IMR-90 (cell line): ENCODE measurements around the gene KLF7. TPM values are rescaled to one million over a fixed set of nuclear protein-coding genes. Genes with fewer than 3 reads are reported as not detected.

Experiments used
- ATAC-seq: fragments of 200-7000 bp; cut with Tn5 transposase; 2 replicates; pipeline ENCODE4 v1.9.1; 2020; ENCODE audit warnings: low read depth, mild to moderate bottlenecking, moderate library complexity
- BruUV-seq: library from RNA; stranded (reverse); fragments of 400-500 nt; replicated peaks from 2 replicates; lab custom pipeline; 2021; lab: Mats Ljungman, UMichigan
- CTCF ChIA-PET: fragments of 300-600 bp; formaldehyde crosslinking; extraction: SDS; loops from one replicate; lab custom pipeline; 2021; ENCODE audit warnings: antibody characterized with exemption; lab: Yijun Ruan, JAX
- POLR2A ChIA-PET: fragments of 300-600 bp; sonication (Branson Sonifier 250); formaldehyde crosslinking; loops from one replicate; lab custom pipeline; 2022; ENCODE audit warnings: antibody characterized with exemption; ENCODE audit not compliant: unreplicated experiment; lab: Charles Lee
- DNase-seq: peaks from one replicate; pipeline ENCODE4 v3.0.0; 2013
- H2AFZ ChIP-seq: replicated peaks from 2 replicates; pipeline ENCODE3; 2013; ENCODE audit warnings: low read length, mild to moderate bottlenecking; ENCODE audit not compliant: poor library complexity
- H2AK5ac ChIP-seq: 2 replicates; pipeline ENCODE4 v1.6.1; 2013; ENCODE audit warnings: low read depth, low read length, inconsistent platforms
- H2AK9ac ChIP-seq: replicated peaks from 2 replicates; pipeline ENCODE3; 2013; ENCODE audit warnings: mild to moderate bottlenecking, low read depth, low read length, moderate library complexity; ENCODE audit not compliant: poor library complexity
- H2BK120ac ChIP-seq: 2 replicates; pipeline ENCODE4 v1.6.1; 2013; ENCODE audit warnings: low read depth, low read length, inconsistent platforms
- H2BK15ac ChIP-seq: 3 replicates; pipeline ENCODE4 v1.6.1; 2013; ENCODE audit warnings: low read depth, low read length, inconsistent platforms
- H2BK20ac ChIP-seq: 2 replicates; pipeline ENCODE4 v1.6.1; 2013; ENCODE audit warnings: low read depth, mild to moderate bottlenecking, inconsistent platforms, low read length, moderate library complexity
- H2BK5ac ChIP-seq: 2 replicates; pipeline ENCODE4 v1.6.1; 2013; ENCODE audit warnings: mild to moderate bottlenecking, low read depth, low read length, inconsistent platforms; ENCODE audit not compliant: poor library complexity, severe bottlenecking
- H3K14ac ChIP-seq: replicated peaks from 2 replicates; pipeline ENCODE4 v1.6.1; 2013; ENCODE audit warnings: low read depth, low read length, inconsistent platforms
- H3K18ac ChIP-seq: 2 replicates; pipeline ENCODE4 v1.6.1; 2013; ENCODE audit warnings: low read depth, low read length, control low read depth
- H3K23ac ChIP-seq: 2 replicates; pipeline ENCODE4 v1.6.1; 2013; ENCODE audit warnings: low read depth, low read length, inconsistent platforms
- H3K27ac ChIP-seq: 2 replicates; pipeline ENCODE4 v1.5.1; 2013; ENCODE audit warnings: mild to moderate bottlenecking, control low read depth, low read length; ENCODE audit not compliant: insufficient read depth
- H3K27me3 ChIP-seq: 2 replicates; pipeline ENCODE4 v1.6.1; 2013; ENCODE audit warnings: low read length; ENCODE audit not compliant: control insufficient read depth, insufficient read depth
- H3K36me3 ChIP-seq: 2 replicates; pipeline ENCODE4 v1.6.1; 2013; ENCODE audit warnings: low read length, mixed read lengths; ENCODE audit not compliant: control insufficient read depth, insufficient read depth
- H3K4ac ChIP-seq: 2 replicates; pipeline ENCODE4 v1.6.1; 2013; ENCODE audit warnings: low read depth, low read length, inconsistent platforms
- H3K4me1 ChIP-seq: 2 replicates; pipeline ENCODE4 v1.6.1; 2013; ENCODE audit warnings: low read length, mixed read lengths; ENCODE audit not compliant: control insufficient read depth, insufficient read depth
- H3K4me2 ChIP-seq: 2 replicates; pipeline ENCODE4 v1.6.1; 2013; ENCODE audit warnings: low read depth, mild to moderate bottlenecking, control low read depth, low read length, moderate library complexity
- H3K4me3 ChIP-seq: 2 replicates; pipeline ENCODE4 v1.5.1; 2013; ENCODE audit warnings: low read depth, mild to moderate bottlenecking, control low read depth, low read length, moderate library complexity; ENCODE audit not compliant: insufficient read depth
- H3K56ac ChIP-seq: 2 replicates; pipeline ENCODE4 v1.6.1; 2013; ENCODE audit warnings: low read length, inconsistent platforms; ENCODE audit not compliant: insufficient read depth; ENCODE audit errors: extremely low read depth
- H3K79me1 ChIP-seq, 2 experiments: 2 replicates each; pipeline ENCODE4 v1.6.1; 2013; ENCODE audit warnings: low read length in 2 of 2, inconsistent platforms in 1 of 2, low read depth in 1 of 2
- H3K9ac ChIP-seq: 2 replicates; pipeline ENCODE4 v1.6.1; 2013; ENCODE audit warnings: low read depth, low read length, control low read depth
- H3K9me1 ChIP-seq: 2 replicates; pipeline ENCODE4 v1.6.1; 2013; ENCODE audit warnings: low read length, inconsistent platforms; ENCODE audit not compliant: insufficient read depth
- H3K9me3 ChIP-seq: 2 replicates; pipeline ENCODE4 v1.6.1; 2013; ENCODE audit warnings: low read length; ENCODE audit not compliant: control insufficient read depth, insufficient read depth
- H4K20me1 ChIP-seq: 2 replicates; pipeline ENCODE4 v1.6.1; 2013; ENCODE audit warnings: low read length, inconsistent platforms; ENCODE audit not compliant: insufficient read depth
- H4K5ac ChIP-seq: 2 replicates; pipeline ENCODE4 v1.6.1; 2013; ENCODE audit warnings: mild to moderate bottlenecking, low read depth, low read length, control low read depth
- H4K8ac ChIP-seq, 2 experiments: 2 replicates each; pipeline ENCODE4 v1.6.1; 2013; ENCODE audit warnings: low read depth in 2 of 2, low read length in 2 of 2, control low read depth in 1 of 2, inconsistent platforms in 1 of 2
- H4K91ac ChIP-seq: 2 replicates; pipeline ENCODE4 v1.6.1; 2013; ENCODE audit warnings: low read depth, low read length, inconsistent platforms; ENCODE audit not compliant: insufficient read depth
- BHLHE40 ChIP-seq: fragments of 150-350 bp; IDR thresholded peaks from 2 replicates; pipeline ENCODE4 v1.6.1; 2016; ENCODE audit warnings: mild to moderate bottlenecking, low read depth, low read length
- CEBPB ChIP-seq: IDR thresholded peaks from 2 replicates; pipeline ENCODE4 v1.6.1; 2012; ENCODE audit warnings: low read depth, low read length, improper control_type of control experiment
- CHD1 ChIP-seq: IDR thresholded peaks from 2 replicates; pipeline ENCODE4 v1.6.1; 2012; ENCODE audit warnings: low read depth, low read length, improper control_type of control experiment
- FOS ChIP-seq: fragments of 150-350 bp; IDR thresholded peaks from 2 replicates; pipeline ENCODE4 v1.6.1; 2016; ENCODE audit warnings: low read depth, low read length
- MAFK ChIP-seq: IDR thresholded peaks from 2 replicates; pipeline ENCODE4 v1.6.1; 2012; ENCODE audit warnings: low read depth, low read length, improper control_type of control experiment
- MXI1 ChIP-seq: IDR thresholded peaks from 2 replicates; pipeline ENCODE4 v1.6.1; 2012; ENCODE audit warnings: low read depth, mild to moderate bottlenecking, low read length, moderate library complexity, borderline replicate concordance
- NFE2L2 ChIP-seq: fragments of 150-350 bp; IDR thresholded peaks from 2 replicates; pipeline ENCODE4 v1.6.1; 2016; ENCODE audit warnings: low read depth, mild to moderate bottlenecking, low read length
- POLR2A ChIP-seq: IDR thresholded peaks from 2 replicates; pipeline ENCODE4 v1.6.1; 2012; ENCODE audit warnings: mild to moderate bottlenecking, low read depth, low read length
- RAD21 ChIP-seq: IDR thresholded peaks from 2 replicates; pipeline ENCODE4 v1.6.1; 2012; ENCODE audit warnings: low read length, improper control_type of control experiment
- RFX5 ChIP-seq: IDR thresholded peaks from 2 replicates; pipeline ENCODE4 v1.8.0; 2012; ENCODE audit warnings: low read depth, mild to moderate bottlenecking, low read length, moderate library complexity
- SMC3 ChIP-seq: fragments of 150-350 bp; IDR thresholded peaks from 2 replicates; pipeline ENCODE4 v1.6.1; 2016; ENCODE audit warnings: low read depth, mild to moderate bottlenecking, antibody characterized with exemption, low read length, moderate library complexity
- WGBS, 2 experiments: methylation state at CpG; one replicate each; pipeline versions ENCODE4 v1.1.5 to v1.1.7; 2013; ENCODE audit warnings: missing lambda C conversion rate in 2 of 2; ENCODE audit not compliant: insufficient read length in 1 of 2; ENCODE audit errors: extremely low coverage in 2 of 2; 5-methylcytosine and 5-hydroxymethylcytosine counted together
- dilution Hi-C: fragments of 300-500 bp; cut with HindIII; formaldehyde crosslinking; loops from one replicate; pipeline ENCODE4 v1.14.3; 2018; ENCODE audit warnings: low sequenced_read_pairs; ENCODE audit not compliant: unreplicated experiment
- in situ Hi-C: fragments of 300-500 bp; cut with MboI; formaldehyde crosslinking; loops from 3 replicates; pipeline ENCODE4 v1.14.3; 2019; ENCODE audit warnings: low sequenced_read_pairs, inconsistent platforms, mixed read lengths
- intact Hi-C: fragments of 100-400 bp; cut with micrococcal nuclease; formaldehyde crosslinking; loops from 2 replicates; pipeline ENCODE4 v1.10.0; 2022
- polyA plus RNA-seq, 3 experiments: library from polyadenylated mRNA; depleted of rRNA; stranded (reverse); fragments of >200 nt; gene quantifications; 2 replicates each; pipeline ENCODE4 v1.2.3, GENCODE V29; 2012; ENCODE audit warnings: low replicate concordance in 1 of 3
- total RNA-seq: library from RNA; depleted of rRNA; stranded (reverse); fragments of >200 nt; gene quantifications from 2 replicates; pipeline ENCODE4 v1.2.3, GENCODE V29; 2012
- TF ChIP-seq, protein P1 (sequence below): conservative IDR thresholded peaks from 2 replicates; pipeline ENCODE4 v1.5.1; 2012; ENCODE audit warnings: mild to moderate bottlenecking, low read depth, low read length, improper control_type of control experiment
- TF ChIP-seq, protein P2 (sequence below): fragments of 150-350 bp; IDR thresholded peaks from 2 replicates; pipeline ENCODE4 v1.6.1; 2017; ENCODE audit warnings: mild to moderate bottlenecking, antibody characterized with exemption, low read length, low read depth

Gene KLF7
- total and polyA plus RNA-seq, 2 of the 4 experiments (the other 2 are of a cell fraction): 23.1 to 28.5 TPM

DNA sequence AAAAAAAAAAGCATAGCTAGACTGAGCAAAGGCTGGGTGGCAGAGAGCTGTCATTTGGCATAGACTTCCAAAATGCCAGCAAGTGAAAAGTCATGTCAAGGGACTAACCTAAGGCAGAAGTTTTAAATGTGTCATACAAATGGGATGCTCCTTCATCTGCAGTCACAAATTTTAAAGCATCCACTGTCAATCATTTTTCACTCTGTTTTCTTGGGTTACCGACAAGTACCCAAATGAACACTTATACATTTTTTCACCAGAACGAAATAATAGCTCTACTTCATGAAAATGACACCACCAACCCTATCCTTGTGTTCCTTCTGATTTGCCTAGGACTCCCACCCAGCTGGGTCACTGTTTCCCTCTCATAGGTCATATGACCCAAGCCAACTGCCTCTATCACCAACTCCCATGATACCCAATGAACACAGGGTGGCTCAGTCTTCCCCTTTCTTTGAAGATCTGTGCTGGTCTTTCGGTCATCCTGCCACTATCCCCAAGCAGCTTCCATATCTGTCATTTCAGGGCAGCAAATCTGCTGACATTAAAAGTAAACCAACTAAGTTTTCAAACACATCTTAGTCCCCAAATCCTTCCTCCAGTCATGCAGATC is 21.5 kb downstream of the KLF7 start:
- Histone ChIP-seq H4K91ac (no peak overlapping the region), H3K56ac (no peak overlapping the region), H4K5ac (no peak overlapping the region), H3K4me2 (no peak overlapping the region; the same call in none of the 2 replicates), H3K9ac (no peak overlapping the region), H3K14ac (no peak overlapping the region; the same call in 1 of the 2 replicates), H3K9me1 (peaks cover 36% of the 10 kb centered on the region), H2AK5ac (no peak overlapping the region), H3K18ac (no peak overlapping the region), H4K20me1 (peaks cover 94% of the 10 kb centered on the region), H3K27me3 (no peaks in the 10 kb centered on the region), H2BK5ac (no peak overlapping the region), H3K36me3 (peaks cover 13% of the 10 kb centered on the region), H3K4me1 (peaks cover 21% of the 10 kb centered on the region), H3K79me1 (peaks cover 7 to 86% of the 10 kb centered on the region in 2 experiments; a peak in 2 of 4 replicates), H2AFZ (no peak overlapping the region), H3K27ac (no peak overlapping the region), H3K23ac (no peak overlapping the region), H4K8ac (0 out of 4 replicates have a peak overlapping the region, but pooled peaks of 1 of the 2 experiments have one; percentile 2), H3K4ac (no peak overlapping the region), H3K9me3 (no peaks in the 10 kb centered on the region), H3K4me3 (no peak overlapping the region), H2BK120ac (no peak overlapping the region), H2BK20ac (no peak overlapping the region), H2BK15ac (no peak overlapping the region), H2AK9ac (no peak overlapping the region)
- POLR2A ChIA-PET: no interaction called here
- dilution Hi-C loops (no loop called here), intact Hi-C loops (no loop called here), in situ Hi-C loops (no loop called here)
- no TSS peak for BruUV-seq
- TF ChIP-seq CEBPB (no peak), RFX5 (no peak), SMC3 (no peak), NFE2L2 (no peak), MAFK (no peak), BHLHE40 (no peak), MXI1 (no peak), RAD21 (no peak), POLR2A (no peak), FOS (no peak), CHD1 (no peak)
- TF ChIP-seq, protein P1, sequence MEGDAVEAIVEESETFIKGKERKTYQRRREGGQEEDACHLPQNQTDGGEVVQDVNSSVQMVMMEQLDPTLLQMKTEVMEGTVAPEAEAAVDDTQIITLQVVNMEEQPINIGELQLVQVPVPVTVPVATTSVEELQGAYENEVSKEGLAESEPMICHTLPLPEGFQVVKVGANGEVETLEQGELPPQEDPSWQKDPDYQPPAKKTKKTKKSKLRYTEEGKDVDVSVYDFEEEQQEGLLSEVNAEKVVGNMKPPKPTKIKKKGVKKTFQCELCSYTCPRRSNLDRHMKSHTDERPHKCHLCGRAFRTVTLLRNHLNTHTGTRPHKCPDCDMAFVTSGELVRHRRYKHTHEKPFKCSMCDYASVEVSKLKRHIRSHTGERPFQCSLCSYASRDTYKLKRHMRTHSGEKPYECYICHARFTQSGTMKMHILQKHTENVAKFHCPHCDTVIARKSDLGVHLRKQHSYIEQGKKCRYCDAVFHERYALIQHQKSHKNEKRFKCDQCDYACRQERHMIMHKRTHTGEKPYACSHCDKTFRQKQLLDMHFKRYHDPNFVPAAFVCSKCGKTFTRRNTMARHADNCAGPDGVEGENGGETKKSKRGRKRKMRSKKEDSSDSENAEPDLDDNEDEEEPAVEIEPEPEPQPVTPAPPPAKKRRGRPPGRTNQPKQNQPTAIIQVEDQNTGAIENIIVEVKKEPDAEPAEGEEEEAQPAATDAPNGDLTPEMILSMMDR: no peak
- TF ChIP-seq, protein P2, sequence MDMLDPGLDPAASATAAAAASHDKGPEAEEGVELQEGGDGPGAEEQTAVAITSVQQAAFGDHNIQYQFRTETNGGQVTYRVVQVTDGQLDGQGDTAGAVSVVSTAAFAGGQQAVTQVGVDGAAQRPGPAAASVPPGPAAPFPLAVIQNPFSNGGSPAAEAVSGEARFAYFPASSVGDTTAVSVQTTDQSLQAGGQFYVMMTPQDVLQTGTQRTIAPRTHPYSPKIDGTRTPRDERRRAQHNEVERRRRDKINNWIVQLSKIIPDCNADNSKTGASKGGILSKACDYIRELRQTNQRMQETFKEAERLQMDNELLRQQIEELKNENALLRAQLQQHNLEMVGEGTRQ: no peak
- ATAC-seq (no peak), DNase-seq (no peak)
- 94% methylated on average over 2 of the region's 3 CpGs; no CpG with 5 or more reads in 1 of the 2 experiments for WGBS, 2 experiments
- CTCF ChIA-PET: interaction anchor here (0.6 to 1.1 kb wide), 4 partner anchors 8 to 353 kb away, joined by 3 to 5 read pairs (median 4); no protein-coding TSS in a partner anchor
